Muscle layer of duodenum (tissue), 2 donors: ENCODE data around the gene SCAPER.

ENCODE experiments used
- H3K27ac ChIP-seq: one replicate; pipeline ENCODE4 v1.7.0; 2013; ENCODE audit warnings: mild to moderate bottlenecking, low read length
- H3K27me3 ChIP-seq: one replicate; pipeline ENCODE4 v1.7.0; 2013; ENCODE audit warnings: low read depth, mild to moderate bottlenecking, control low read depth, low read length
- H3K36me3 ChIP-seq, 2 donors: one replicate each; pipeline ENCODE4 v1.7.0; 2013; ENCODE audit warnings: low read length in 2 of 2, control low read depth in 1 of 2, mild to moderate bottlenecking in 1 of 2; ENCODE audit not compliant: insufficient read depth in 2 of 2, control insufficient read depth in 1 of 2
- H3K4me1 ChIP-seq, 2 donors: one replicate each; pipeline ENCODE4 v1.7.0; 2013; ENCODE audit warnings: low read length in 2 of 2, mild to moderate bottlenecking in 2 of 2, control low read depth in 1 of 2, moderate library complexity in 1 of 2; ENCODE audit not compliant: insufficient read depth in 2 of 2, control insufficient read depth in 1 of 2
- H3K4me3 ChIP-seq, 2 donors: one replicate each; pipeline ENCODE4 v1.7.0; 2013; ENCODE audit warnings: low read length in 2 of 2, low read depth in 1 of 2, mild to moderate bottlenecking in 1 of 2
- H3K9me3 ChIP-seq, 2 donors: one replicate each; pipeline ENCODE4 v1.7.0; 2013; ENCODE audit warnings: low read length in 2 of 2, control low read depth in 1 of 2, mild to moderate bottlenecking in 1 of 2; ENCODE audit not compliant: control insufficient read depth in 1 of 2
- donor health status: healthy.

SCAPER gene

GRCh38 chr15:76625267-76625666 lies 279.9 kb downstream of the SCAPER start:
- Histone ChIP-seq H3K4me3 (no peak overlapping the region), H3K9me3 (peaks cover 0 to 3% of the 10 kb centered on the region in 2 donors), H3K27me3 (no peaks in the 10 kb centered on the region), H3K27ac (no peak overlapping the region), H3K36me3 (peaks cover 6 to 16% of the 10 kb centered on the region in 2 donors), H3K4me1 (no peaks in the 10 kb centered on the region)

- no peaks in the 10 kb centered on the region for H3K27me3 ChIP-seq
- no peak overlapping the region for H3K4me3 ChIP-seq
- no peak overlapping the region for H3K27ac ChIP-seq
- H3K36me3 ChIP-seq, result peaks cover 0 to 13% of the 10 kb centered on the region in 2 donors
- H3K9me3 ChIP-seq, result peaks cover 0 to 9% of the 10 kb centered on the region in 2 donors
- no peaks in the 10 kb centered on the region for H3K4me1 ChIP-seq
Observed at GRCh38 chr15:76614725-76615124, 290.4 kb downstream of the SCAPER start.

DNA sequence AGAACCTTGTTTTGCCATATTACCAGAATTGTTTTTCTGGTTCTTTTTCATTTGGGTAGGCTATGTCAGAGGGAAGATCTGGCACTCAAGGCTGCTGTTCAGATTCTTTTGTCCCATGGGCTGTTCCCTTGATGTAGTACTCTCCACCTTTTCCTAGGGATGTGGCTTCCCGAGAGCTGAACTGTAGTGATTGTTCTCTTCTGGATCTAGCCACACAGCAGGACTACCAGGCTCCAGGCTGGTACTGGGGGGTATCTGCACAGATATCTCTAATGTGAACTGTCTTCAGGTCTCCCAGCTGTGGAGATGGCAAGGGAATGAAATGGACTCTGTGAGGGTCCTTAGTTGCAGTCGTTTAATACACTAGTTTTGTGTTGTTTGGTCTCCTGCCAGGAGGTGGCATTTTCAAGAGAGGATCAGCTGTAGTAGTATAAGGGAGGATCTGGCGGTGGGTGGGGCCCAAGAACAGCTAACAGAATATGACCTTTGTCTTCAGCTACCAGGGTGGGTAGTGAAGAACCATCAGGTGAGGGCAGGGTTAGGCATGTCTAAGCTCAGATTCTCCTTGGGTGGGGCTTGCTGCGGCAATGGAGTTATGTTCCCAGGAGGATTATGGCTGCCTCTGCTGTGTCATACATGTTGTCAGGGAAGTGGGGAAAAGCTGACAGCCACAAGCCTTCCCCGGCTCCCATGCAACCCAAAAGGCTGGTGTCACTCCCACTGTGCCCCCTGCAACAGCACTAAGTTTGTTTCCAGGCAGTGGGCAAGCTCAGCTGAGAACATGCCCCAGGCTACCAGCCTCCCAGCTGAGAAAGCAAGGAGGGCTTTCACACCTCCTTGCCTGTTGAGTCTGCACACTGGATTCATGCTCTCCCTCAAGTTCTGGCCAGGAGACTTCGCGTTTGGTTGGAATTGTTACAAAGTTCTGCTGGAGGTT lies 316.1 kb downstream of the SCAPER start:
- no peaks in the 10 kb centered on the region for H3K9me3 ChIP-seq
- no peaks in the 10 kb centered on the region for H3K36me3 ChIP-seq
- H3K27me3 ChIP-seq, result no peaks in the 10 kb centered on the region
- no peaks in the 10 kb centered on the region for H3K4me1 ChIP-seq
- H3K4me3 ChIP-seq, result no peak overlapping the region
- H3K27ac ChIP-seq, result no peak overlapping the region

- Histone ChIP-seq H3K4me3 (no peak overlapping the region), H3K27me3 (no peaks in the 10 kb centered on the region), H3K4me1 (no peaks in the 10 kb centered on the region), H3K9me3 (peaks cover 4 to 11% of the 10 kb centered on the region in 2 donors), H3K27ac (no peak overlapping the region), H3K36me3 (no peaks in the 10 kb centered on the region)
Observed at GRCh38 chr15:76585576-76585897, 319.6 kb downstream of the SCAPER start.

- no peaks in the 10 kb centered on the region for H3K27me3 ChIP-seq
- H3K9me3 ChIP-seq, result peaks cover 4 to 11% of the 10 kb centered on the region in 2 donors
- H3K4me3 ChIP-seq, result no peak overlapping the region
- H3K4me1 ChIP-seq, result no peaks in the 10 kb centered on the region
- H3K27ac ChIP-seq, result no peak overlapping the region
- no peaks in the 10 kb centered on the region for H3K36me3 ChIP-seq
Observed at GRCh38 chr15:76584868-76585575, 320.1 kb downstream of the SCAPER start.

DNA sequence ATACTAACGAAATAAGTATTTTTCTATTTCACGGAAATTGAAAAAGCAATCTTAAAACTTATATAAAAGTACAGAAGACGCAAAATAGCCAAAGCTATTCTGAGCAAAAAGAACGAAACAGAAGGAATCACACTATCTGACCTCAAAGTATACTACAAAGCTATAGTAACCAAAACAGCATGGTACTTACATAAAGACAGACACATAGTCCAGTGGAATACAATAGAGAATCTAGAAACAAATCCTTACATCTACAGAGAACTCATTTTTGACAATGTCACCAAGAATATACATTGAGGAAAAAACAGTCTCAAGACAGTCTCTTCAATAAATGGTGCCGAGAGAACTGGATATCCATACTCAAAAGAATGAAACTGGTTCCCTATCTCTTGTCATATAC lies 322.6 kb downstream of the SCAPER start:
- Histone ChIP-seq H3K4me1 (peaks cover 0 to under 1% of the 10 kb centered on the region in 2 donors), H3K27me3 (no peaks in the 10 kb centered on the region), H3K9me3 (peaks cover 4 to 11% of the 10 kb centered on the region in 2 donors)

DNA sequence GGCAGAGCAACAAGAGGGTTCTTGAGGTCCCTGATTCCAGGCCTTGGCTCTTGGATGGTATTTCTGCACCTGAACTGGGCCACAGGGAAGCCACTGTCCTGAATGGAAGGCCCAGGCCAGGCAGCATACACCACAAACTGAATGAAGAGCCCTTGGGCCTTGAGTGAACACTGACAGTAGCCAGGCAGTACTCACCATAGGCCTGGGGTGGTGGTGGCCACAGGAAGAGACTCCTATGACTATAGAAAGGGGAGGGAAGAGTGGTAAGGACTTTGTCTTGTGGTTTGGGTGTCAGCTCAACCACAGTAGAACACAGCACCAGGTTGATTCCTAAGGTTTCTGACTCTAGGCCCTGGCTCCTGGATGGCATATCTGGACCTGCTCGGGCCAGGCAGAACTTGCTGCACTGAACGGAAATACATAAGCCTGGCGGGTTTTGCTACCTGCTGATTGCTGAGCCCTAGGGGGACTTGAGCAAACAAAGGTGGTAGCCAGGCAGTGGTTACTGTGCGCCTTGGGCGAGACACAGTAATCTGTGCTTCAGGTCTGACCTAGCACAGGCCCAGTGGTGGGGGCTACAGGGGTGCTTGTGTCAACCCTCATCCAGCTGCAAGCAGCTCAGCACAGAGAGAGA lies 327.1 kb downstream of the SCAPER start:
- Histone ChIP-seq H3K4me1 (peaks cover 0 to 12% of the 10 kb centered on the region in 2 donors), H3K9me3 (peaks cover 4 to 11% of the 10 kb centered on the region in 2 donors), H3K36me3 (no peaks in the 10 kb centered on the region), H3K4me3 (no peak overlapping the region), H3K27me3 (no peaks in the 10 kb centered on the region), H3K27ac (no peak overlapping the region)

More for the DNA sequence above, 322.6 kb downstream of the SCAPER start:
- H3K36me3 ChIP-seq, result no peaks in the 10 kb centered on the region
- H3K4me3 ChIP-seq, result no peak overlapping the region
- H3K27ac ChIP-seq, result no peak overlapping the region

DNA sequence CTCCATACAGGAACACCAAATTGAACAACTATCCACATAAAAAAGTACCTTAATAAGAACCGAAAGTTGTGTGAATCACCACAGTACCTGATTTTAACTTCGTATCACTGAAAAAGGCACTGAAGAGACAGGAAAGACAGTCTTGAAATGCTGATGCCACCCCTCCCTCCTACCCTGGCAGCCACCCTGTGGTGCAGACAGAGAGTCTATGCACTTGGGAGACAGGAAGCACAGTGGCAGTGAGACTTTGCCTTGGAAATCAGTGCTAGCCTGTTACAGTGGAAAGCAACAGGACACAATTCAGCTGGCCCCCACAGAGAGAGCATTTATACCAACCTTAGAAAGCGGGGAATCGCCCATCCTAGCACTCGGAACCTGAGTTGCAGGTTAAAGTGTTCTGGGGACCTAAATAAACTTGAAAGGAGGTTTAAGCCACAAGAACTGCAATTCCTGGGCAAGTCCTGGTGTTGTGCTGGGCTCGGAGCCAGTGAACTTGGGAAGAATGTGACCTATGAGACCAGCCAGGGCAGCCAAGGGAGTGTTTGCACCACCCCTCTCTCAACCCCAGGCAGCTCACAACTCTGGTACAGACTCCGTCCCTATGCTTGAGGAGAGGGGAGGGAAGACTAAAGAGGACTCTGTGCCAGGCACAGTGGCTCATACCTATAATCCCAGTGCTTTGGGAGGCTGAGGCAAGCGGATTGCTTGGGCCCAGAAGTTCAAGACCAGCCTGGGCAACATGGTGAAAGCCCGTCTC lies 328.4 kb downstream of the SCAPER start:
- Histone ChIP-seq H3K4me1 (peaks cover 0 to 12% of the 10 kb centered on the region in 2 donors), H3K27ac (no peak overlapping the region), H3K36me3 (no peaks in the 10 kb centered on the region), H3K27me3 (no peaks in the 10 kb centered on the region), H3K4me3 (no peak overlapping the region), H3K9me3 (peaks cover 0 to 6% of the 10 kb centered on the region in 2 donors)

DNA sequence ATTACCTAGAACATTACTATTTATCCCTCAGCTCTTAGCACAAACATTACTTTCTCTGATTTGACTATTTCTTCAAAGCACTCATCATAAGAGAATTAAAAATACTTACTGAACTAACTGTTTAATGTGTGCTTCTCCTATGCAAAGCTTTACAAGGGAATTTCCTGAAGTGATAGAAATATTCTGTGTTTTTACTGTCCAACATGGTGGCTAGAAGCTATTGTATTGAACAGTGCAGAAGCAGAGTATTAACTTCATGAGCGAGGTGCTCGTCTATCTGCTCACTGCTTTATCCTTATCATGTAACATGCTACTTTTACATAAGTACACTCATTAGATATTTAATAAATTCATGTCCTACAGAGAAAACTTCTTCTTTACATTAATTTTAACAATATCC lies 329.5 kb downstream of the SCAPER start:
- no peaks in the 10 kb centered on the region for H3K36me3 ChIP-seq
- H3K27me3 ChIP-seq, result no peaks in the 10 kb centered on the region
- no peaks in the 10 kb centered on the region for H3K9me3 ChIP-seq
- no peak overlapping the region for H3K4me3 ChIP-seq
- peaks cover 0 to 12% of the 10 kb centered on the region in 2 donors for H3K4me1 ChIP-seq
- no peak overlapping the region for H3K27ac ChIP-seq

DNA sequence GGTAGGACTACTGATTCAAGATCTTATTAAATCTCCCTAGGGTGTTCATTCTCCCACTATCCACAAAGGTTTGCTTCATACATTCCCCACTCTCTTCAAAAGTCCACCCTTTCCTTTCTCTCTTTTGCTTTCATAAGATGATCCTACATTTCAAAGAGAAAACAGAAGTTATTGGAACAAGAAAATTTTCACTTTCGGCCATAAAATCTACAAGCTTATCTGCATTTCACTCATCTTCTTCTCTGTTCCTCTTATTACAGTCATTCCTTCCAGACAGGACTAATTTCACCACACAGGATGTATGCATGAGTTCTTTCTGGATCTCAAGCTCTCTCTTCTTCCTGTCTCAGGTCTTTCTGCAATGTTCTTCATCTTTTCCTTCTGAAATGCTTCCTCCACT lies 329.9 kb downstream of the SCAPER start:
- Histone ChIP-seq H3K9me3 (no peaks in the 10 kb centered on the region), H3K4me1 (peaks cover 0 to 12% of the 10 kb centered on the region in 2 donors), H3K4me3 (no peak overlapping the region), H3K36me3 (no peaks in the 10 kb centered on the region), H3K27me3 (no peaks in the 10 kb centered on the region), H3K27ac (no peak overlapping the region)

- H3K4me1 ChIP-seq, result peaks cover 0 to 12% of the 10 kb centered on the region in 2 donors
- no peak overlapping the region for H3K4me3 ChIP-seq
Observed at GRCh38 chr15:76572983-76573314, 332.2 kb downstream of the SCAPER start.

More at GRCh38 chr15:76572983-76573314, 332.2 kb downstream of the SCAPER start:
- H3K9me3 ChIP-seq, result peaks cover 0 to 2% of the 10 kb centered on the region in 2 donors
- H3K27me3 ChIP-seq, result no peaks in the 10 kb centered on the region
- H3K36me3 ChIP-seq, result no peaks in the 10 kb centered on the region
- no peak overlapping the region for H3K27ac ChIP-seq
